HCT116 (cell line): Measurements from ENCODE around the gene A2M.

Experiments used
- ATF3 ChIP-seq: IDR thresholded peaks from 2 replicates; pipeline ENCODE4 v1.6.1; 2012
- CBX3 ChIP-seq: IDR thresholded peaks from 2 replicates; pipeline ENCODE4 v1.6.1; 2012; ENCODE audit warnings: low read depth
- CTCF ChIP-seq, 3 experiments: fragments of 200-600 bp in 1 of 3; sonication (generic) in 1 of 3; IDR thresholded peaks in 2 of 3; conservative IDR thresholded peaks in 1 of 3; 2 replicates each; pipeline ENCODE4 v1.5.1; 2012 to 2017; ENCODE audit warnings: low read depth in 2 of 3, low read length in 2 of 3, antibody characterized with exemption in 1 of 3, borderline replicate concordance in 1 of 3, control low read depth in 1 of 3, mild to moderate bottlenecking in 1 of 3, mixed read lengths in 1 of 3, mixed run types in 1 of 3, moderate library complexity in 1 of 3; ENCODE audit not compliant: insufficient read depth in 1 of 3
- EZH2 ChIP-seq: fragments of 200-600 bp; sonication (generic); IDR thresholded peaks from 2 replicates; pipeline ENCODE4 v1.6.1; 2017; ENCODE audit warnings: antibody characterized with exemption, mixed run types
- EZH2phosphoT487 ChIP-seq: fragments of 200-600 bp; IDR thresholded peaks from 2 replicates; pipeline ENCODE4 v1.6.1; 2018; ENCODE audit warnings: antibody characterized with exemption, borderline replicate concordance
- FOSL1 ChIP-seq: IDR thresholded peaks from 2 replicates; pipeline ENCODE4 v1.6.1; 2012; ENCODE audit warnings: low read depth
- MAX ChIP-seq: IDR thresholded peaks from 2 replicates; pipeline ENCODE4 v1.6.1; 2012
- POLR2AphosphoS5 ChIP-seq: IDR thresholded peaks from 2 replicates; pipeline ENCODE4 v1.6.1; 2011; ENCODE audit warnings: mild to moderate bottlenecking, low read depth, low read length, moderate library complexity
- RAD21 ChIP-seq: IDR thresholded peaks from 2 replicates; pipeline ENCODE4 v1.6.1; 2012; ENCODE audit warnings: low read depth, mild to moderate bottlenecking
- REST ChIP-seq: IDR thresholded peaks from 2 replicates; pipeline ENCODE4 v1.6.1; 2012; ENCODE audit warnings: low read depth
- ZBTB33 ChIP-seq: IDR thresholded peaks from 2 replicates; pipeline ENCODE4 v1.6.1; 2011; ENCODE audit warnings: mild to moderate bottlenecking, low read length, moderate library complexity; ENCODE audit not compliant: insufficient replicate concordance; ENCODE audit errors: extremely low read depth
- ZNF274 ChIP-seq: fragments of 200-500 bp; sonication (Bioruptor generic); IDR thresholded peaks from 2 replicates; pipeline ENCODE4 v1.6.1; 2014; ENCODE audit warnings: mild to moderate bottlenecking, low read depth, low read length, inconsistent platforms

- TF ChIP-seq CTCF (IDR thresholded peaks at IDR 0.05 in 2 of 3, conservative IDR thresholded peaks at IDR 0.05 in 1 of 3; ENCODE audit: borderline replicate concordance in 1 of 3, insufficient read depth in 1 of 3, low read depth in 2 of 3, low read length in 2 of 3) (no peak), EZH2phosphoT487 (no peak), ATF3 (no peak), CBX3 (no peak), ZBTB33 (no peak), ZNF274 (no peak), EZH2 (no peak), MAX (no peak), POLR2AphosphoS5 (no peak), FOSL1 (no peak), REST (no peak), RAD21 (no peak)
Measured at GRCh38 chr12:9106610-9107541, 8.8 kb downstream of the A2M start.
